PC-9 (cell line): ENCODE measurements around the gene GPC1. TPM values are rescaled to one million over a fixed set of nuclear protein-coding genes. Genes with fewer than 3 reads are reported as not detected.

ENCODE experiments used
- BruUV-seq: library from RNA; stranded (reverse); fragments of 400-500 nt; replicated peaks from 2 replicates; lab custom pipeline; 2021; lab: Mats Ljungman, UMichigan
- CTCF ChIA-PET: fragments of 300-600 bp; sonication (Branson Sonifier 250); formaldehyde crosslinking; loops from one replicate; lab custom pipeline; 2022; ENCODE audit warnings: antibody characterized with exemption; lab: Charles Lee
- POLR2A ChIA-PET: fragments of 300-600 bp; sonication (Branson Sonifier 250); formaldehyde crosslinking; loops from one replicate; lab custom pipeline; 2022; ENCODE audit warnings: antibody characterized with exemption; ENCODE audit not compliant: unreplicated experiment; lab: Charles Lee
- DNase-seq, 2 experiments: peaks; one replicate each; pipeline versions ENCODE4 v3.0.0 to v3.0.0-alpha.2; 2015 to 2022; ENCODE audit warnings: mixed read lengths in 1 of 2
- H2AFZ ChIP-seq: fragments of 200-600 bp; sonication (generic); 2 replicates; pipeline ENCODE4 v1.8.1; 2017; ENCODE audit warnings: antibody characterized with exemption
- H3F3A ChIP-seq: fragments of 200-600 bp; sonication (generic); 2 replicates; pipeline ENCODE4 v1.8.1; 2017; ENCODE audit warnings: antibody characterized with exemption, mild to moderate bottlenecking, low read depth; ENCODE audit not compliant: insufficient read depth
- H3K27ac ChIP-seq: fragments of 200-600 bp; sonication (generic); 2 replicates; pipeline ENCODE4 v1.6.1; 2016; ENCODE audit warnings: mixed run types
- H3K27me3 ChIP-seq: fragments of 200-600 bp; sonication (generic); 2 replicates; pipeline ENCODE4 v1.6.1; 2016; ENCODE audit warnings: low read depth, mixed run types; ENCODE audit not compliant: insufficient read depth
- H3K36me3 ChIP-seq: fragments of 200-600 bp; sonication (generic); 2 replicates; pipeline ENCODE4 v1.6.1; 2016; ENCODE audit warnings: low read depth, mixed run types
- H3K4me1 ChIP-seq: fragments of 200-600 bp; sonication (generic); replicated peaks from 2 replicates; pipeline ENCODE4 v1.6.1; 2016; ENCODE audit warnings: mixed run types; ENCODE audit not compliant: insufficient read depth
- H3K4me2 ChIP-seq: fragments of 200-600 bp; sonication (generic); 2 replicates; pipeline ENCODE4 v1.6.1; 2017; ENCODE audit warnings: mixed run types
- H3K4me3 ChIP-seq: fragments of 200-600 bp; sonication (generic); 2 replicates; pipeline ENCODE4 v1.6.1; 2016; ENCODE audit warnings: mixed run types
- H3K79me2 ChIP-seq: fragments of 200-600 bp; sonication (generic); 2 replicates; pipeline ENCODE4 v1.6.1; 2017; ENCODE audit warnings: low read depth, mixed run types
- H3K9me2 ChIP-seq: fragments of 200-600 bp; sonication (generic); 2 replicates; pipeline ENCODE4 v1.8.1; 2017; ENCODE audit warnings: mild to moderate bottlenecking; ENCODE audit not compliant: insufficient read depth
- H3K9me3 ChIP-seq: fragments of 200-600 bp; sonication (generic); 2 replicates; pipeline ENCODE4 v1.8.1; 2016; ENCODE audit warnings: low read depth; ENCODE audit not compliant: insufficient read depth
- H4K20me1 ChIP-seq: fragments of 200-600 bp; sonication (generic); 2 replicates; pipeline ENCODE4 v1.8.1; 2017; ENCODE audit not compliant: insufficient read depth
- CTCF ChIP-seq: fragments of 200-600 bp; sonication (generic); conservative IDR thresholded peaks from 2 replicates; pipeline ENCODE4 v1.6.1; 2017; ENCODE audit warnings: mixed run types, antibody characterized with exemption, mild to moderate bottlenecking, moderate library complexity
- EZH2 ChIP-seq: fragments of 200-600 bp; sonication (generic); IDR thresholded peaks from 2 replicates; pipeline ENCODE4 v1.8.0; 2017; ENCODE audit warnings: antibody characterized with exemption, low read depth
- intact Hi-C: fragments of 100-400 bp; cut with micrococcal nuclease; formaldehyde crosslinking; loops from one replicate; pipeline ENCODE4 v1.10.0; 2022; ENCODE audit not compliant: unreplicated experiment
- total RNA-seq: library from RNA; stranded (reverse); gene quantifications from 2 replicates; pipeline ENCODE4 v1.2.3, GENCODE V29; 2021

Gene GPC1
- total RNA-seq, 1 experiment from 2014 or later, result 302 TPM

- H3K4me2 ChIP-seq, result no peak overlapping the region
- ChIA-PET POLR2A (no interaction called here), CTCF (no interaction called here)
- BruUV-seq, result no TSS peak
- no peaks in the 10 kb centered on the region for H4K20me1 ChIP-seq
- H3K36me3 ChIP-seq, result no peaks in the 10 kb centered on the region
- intact Hi-C loops, result no loop called here
- H3K4me1 ChIP-seq, result no peaks in the 10 kb centered on the region
- no peak overlapping the region for H2AFZ ChIP-seq
- TF ChIP-seq EZH2 (no peak), CTCF (no peak)
- no peak overlapping the region for H3K27ac ChIP-seq
- no peaks in the 10 kb centered on the region for H3F3A ChIP-seq
- no peak for DNase-seq
- H3K9me2 ChIP-seq, result no peaks in the 10 kb centered on the region
- H3K4me3 ChIP-seq, result no peak overlapping the region
- H3K27me3 ChIP-seq, result no peaks in the 10 kb centered on the region
- H3K79me2 ChIP-seq, result no peaks in the 10 kb centered on the region
- H3K9me3 ChIP-seq, result no peaks in the 10 kb centered on the region
Measured at GRCh38 chr2:240395448-240395847, 40.0 kb upstream of the GPC1 start.

GRCh38 chr2:240395896-240396622 lies 39.4 kb upstream of the GPC1 start:
- H3F3A ChIP-seq, result no peaks in the 10 kb centered on the region
- H2AFZ ChIP-seq, result no peak overlapping the region
- no peak overlapping the region for H3K4me3 ChIP-seq
- intact Hi-C loops, result no loop called here
- ChIA-PET CTCF (no interaction called here), POLR2A (interaction anchor here (0.6 kb wide), 1 partner anchor 117 kb away, joined by 3 read pairs; no protein-coding TSS in a partner anchor)
- no peaks in the 10 kb centered on the region for H4K20me1 ChIP-seq
- DNase-seq, result no peak
- H3K27ac ChIP-seq, result no peak overlapping the region
- no peak overlapping the region for H3K4me2 ChIP-seq
- H3K36me3 ChIP-seq, result no peaks in the 10 kb centered on the region
- H3K9me2 ChIP-seq, result no peaks in the 10 kb centered on the region
- H3K27me3 ChIP-seq, result peaks cover 2% of the 10 kb centered on the region; the same call in 1 of the 2 replicates
- H3K9me3 ChIP-seq, result no peaks in the 10 kb centered on the region
- no TSS peak for BruUV-seq
- TF ChIP-seq EZH2 (no peak), CTCF (no peak)
- no peaks in the 10 kb centered on the region for H3K79me2 ChIP-seq
- no peaks in the 10 kb centered on the region for H3K4me1 ChIP-seq

GRCh38 chr2:240396623-240397541 lies 38.6 kb upstream of the GPC1 start:
- ChIA-PET POLR2A (interaction anchor here (0.6 kb wide), 1 partner anchor 118 kb away, joined by 3 read pairs; no protein-coding TSS in a partner anchor), CTCF (no interaction called here)
- no peaks in the 10 kb centered on the region for H3K36me3 ChIP-seq
- H3F3A ChIP-seq, result no peaks in the 10 kb centered on the region
- no peak overlapping the region for H3K4me3 ChIP-seq
- TF ChIP-seq EZH2, result no peak
- no peak for TF ChIP-seq CTCF
- DNase-seq, result no peak
- H3K9me3 ChIP-seq, result no peaks in the 10 kb centered on the region
- no peak overlapping the region for H3K27ac ChIP-seq
- H4K20me1 ChIP-seq, result no peaks in the 10 kb centered on the region
- no peaks in the 10 kb centered on the region for H3K79me2 ChIP-seq
- H3K4me2 ChIP-seq, result no peak overlapping the region
- BruUV-seq, result no TSS peak
- H2AFZ ChIP-seq, result no peak overlapping the region
- no peaks in the 10 kb centered on the region for H3K4me1 ChIP-seq
- H3K9me2 ChIP-seq, result no peaks in the 10 kb centered on the region
- peaks cover 5% of the 10 kb centered on the region; the same call in 1 of the 2 replicates for H3K27me3 ChIP-seq
- intact Hi-C loops, result no loop called here
